Stimulated activated CD4-positive, alpha-beta T cell treated with anti-CD3 and anti-CD28 coated beads, TNF-alpha, amount 100 ng/mL, for 4 hours (primary cell): ENCODE measurements around the gene MAP2K2.
"Not testable (repeated sequence)": the region's sequence is repeated elsewhere in the genome, so short reads cannot be mapped to it uniquely, and the experiment has no call there.

ENCODE experiments used
- DNase-seq, 3 experiments: peaks; one replicate each; pipeline ENCODE4 v3.0.0-alpha.2; 2020; ENCODE audit warnings: low read depth in 3 of 3

MAP2K2 gene

GRCh38 chr19:4123615-4124568 lies at the start of gene MAP2K2:
Gene MAP2K2, minus strand, starts transcription at chr19:4124122. Its CDS starts 247 bp downstream, at chr19:4123875.
- DNase-seq = peak; percentile 91 to 98 (median 94)

GRCh38 chr19:4172861-4173473 lies 49.0 kb upstream of the MAP2K2 start:
- peak in 2 of 3 experiments; percentile 24 to 51 for DNase-seq

DNA sequence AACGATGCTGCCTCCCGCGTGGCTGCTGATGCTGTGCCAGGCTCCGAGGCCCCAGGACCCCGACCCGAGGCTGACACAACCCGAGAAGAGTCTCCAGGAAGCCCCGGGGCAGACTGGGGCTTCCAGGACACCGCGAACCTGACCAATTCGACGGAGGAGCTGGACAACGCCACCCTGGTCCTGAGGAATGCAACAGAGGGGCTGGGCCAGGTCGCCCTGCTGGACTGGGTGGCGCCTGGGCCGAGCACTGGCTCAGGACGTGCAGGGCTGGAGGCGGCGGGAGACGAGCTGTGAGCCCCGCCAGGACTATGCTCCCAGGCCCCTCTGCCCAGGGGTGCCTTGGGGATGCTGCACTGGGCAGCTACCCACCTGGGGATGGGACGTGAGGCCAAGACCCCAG lies 47.8 kb upstream of the MAP2K2 start:
- DNase-seq = no peak

GRCh38 chr19:4164262-4164661 lies 40.3 kb upstream of the MAP2K2 start:
- no peak for DNase-seq

DNA sequence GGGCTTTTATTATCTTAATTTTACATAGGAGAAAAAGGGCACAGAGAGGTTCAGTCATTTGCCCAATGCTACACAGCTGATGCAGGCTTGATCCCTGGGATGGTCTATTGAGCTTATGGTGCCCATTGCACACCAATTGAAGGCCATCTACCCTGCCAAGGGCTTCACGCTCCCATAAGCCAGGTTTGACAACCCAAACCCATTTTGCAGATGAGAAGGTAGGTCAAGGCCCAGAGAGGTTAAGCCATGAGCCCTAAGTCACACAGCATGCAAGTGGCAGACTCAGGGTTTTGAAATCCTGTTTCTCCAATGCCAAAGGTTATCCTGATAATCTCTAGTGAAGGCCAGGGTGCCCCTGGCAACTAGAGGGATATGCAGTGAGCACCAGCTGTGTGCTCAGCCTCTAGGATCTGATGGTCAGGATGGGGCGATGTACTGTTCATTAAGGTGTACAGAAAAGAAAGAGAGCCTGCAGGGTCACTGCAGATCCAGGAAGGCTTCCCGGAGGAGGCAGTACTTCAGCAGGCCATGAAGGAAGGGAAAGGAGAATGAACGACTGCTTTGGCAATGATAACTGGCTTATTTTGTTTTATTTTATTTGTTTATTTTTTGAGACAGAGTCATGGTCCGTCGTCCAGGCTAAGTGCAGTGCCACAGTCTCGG lies 37.6 kb upstream of the MAP2K2 start:
- DNase-seq = no peak

DNA sequence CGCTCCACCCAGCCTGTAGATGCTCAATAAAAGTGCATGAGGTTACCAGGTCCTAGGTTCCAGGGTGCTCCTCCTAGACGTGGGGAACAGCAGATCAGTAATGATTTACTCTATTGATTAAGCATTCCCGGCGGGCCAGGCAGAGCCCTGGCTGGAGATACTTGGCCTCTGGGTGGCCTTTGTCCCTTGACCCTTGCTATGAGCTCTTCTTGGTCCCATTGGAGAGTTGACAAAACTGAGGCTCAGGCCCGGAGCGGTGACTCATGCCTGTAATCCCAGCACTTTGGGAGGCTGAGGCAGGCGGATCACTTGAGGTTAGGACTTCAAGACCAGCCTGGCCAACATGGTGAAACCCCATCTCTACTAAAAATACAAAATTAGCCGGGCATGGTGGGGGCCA lies 34.0 kb upstream of the MAP2K2 start:
- not testable (repeated sequence) for DNase-seq

DNA sequence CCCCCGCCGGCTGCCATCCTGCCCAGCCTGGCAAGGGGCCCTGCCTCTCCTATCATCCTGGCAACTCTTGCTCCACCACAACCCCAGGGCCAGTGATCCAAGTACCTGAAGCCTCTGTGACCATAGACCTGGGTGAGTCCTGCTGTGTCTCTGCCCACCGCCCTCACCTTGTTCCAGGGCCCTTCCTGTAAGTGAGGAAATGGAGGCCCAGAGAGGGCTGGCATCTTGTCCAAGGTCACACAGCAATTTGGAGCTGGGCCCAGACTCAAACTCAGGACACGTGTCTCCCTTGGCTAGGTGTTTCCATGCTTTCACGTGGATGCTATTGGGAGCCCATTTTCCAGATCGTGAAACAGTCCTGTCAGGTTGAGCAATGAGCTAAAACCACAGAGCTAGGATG lies 33.2 kb upstream of the MAP2K2 start:
- no peak for DNase-seq

DNA sequence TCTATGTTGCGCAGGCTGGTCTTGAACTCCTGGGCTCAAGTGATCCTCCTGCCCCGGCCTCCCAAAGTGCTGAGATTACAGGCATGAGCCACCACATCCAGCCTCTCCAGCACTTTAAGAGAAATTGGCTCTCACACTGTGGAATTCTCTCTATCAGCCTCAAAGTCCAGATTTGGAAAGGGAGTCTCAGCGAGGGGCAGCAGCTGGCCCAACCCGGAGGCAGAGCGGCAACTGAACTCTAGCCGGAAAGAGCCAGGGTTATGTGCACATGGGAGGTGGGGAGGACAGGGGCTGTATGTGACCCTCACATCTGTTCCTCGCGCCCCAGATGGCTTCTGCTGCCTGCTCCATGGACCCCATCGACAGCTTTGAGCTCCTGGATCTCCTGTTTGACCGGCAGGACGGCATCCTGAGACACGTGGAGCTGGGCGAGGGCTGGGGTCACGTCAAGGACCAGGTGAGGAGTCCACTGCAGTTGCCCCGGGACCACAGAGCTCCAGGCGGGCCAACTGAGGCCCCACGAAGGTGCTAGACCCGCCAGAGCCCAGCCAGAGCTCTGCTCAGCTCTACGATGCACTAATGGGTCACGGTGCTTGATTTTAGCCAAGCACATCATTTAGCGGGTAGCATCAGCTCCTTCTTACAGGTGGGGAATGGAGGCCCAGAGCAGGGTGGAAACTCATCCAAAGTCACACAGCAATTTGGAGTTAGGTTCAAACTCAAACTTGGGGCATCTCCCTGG lies 30.8 kb upstream of the MAP2K2 start:
- no peak for DNase-seq

- no peak for DNase-seq
These were observed 28.5 kb upstream of the MAP2K2 start for GRCh38 chr19:4152241-4152998.

- DNase-seq = no peak
These were observed 27.7 kb upstream of the MAP2K2 start for GRCh38 chr19:4151623-4152022.

- no peak for DNase-seq
These were observed 25.8 kb upstream of the MAP2K2 start for GRCh38 chr19:4149518-4150288.

DNA sequence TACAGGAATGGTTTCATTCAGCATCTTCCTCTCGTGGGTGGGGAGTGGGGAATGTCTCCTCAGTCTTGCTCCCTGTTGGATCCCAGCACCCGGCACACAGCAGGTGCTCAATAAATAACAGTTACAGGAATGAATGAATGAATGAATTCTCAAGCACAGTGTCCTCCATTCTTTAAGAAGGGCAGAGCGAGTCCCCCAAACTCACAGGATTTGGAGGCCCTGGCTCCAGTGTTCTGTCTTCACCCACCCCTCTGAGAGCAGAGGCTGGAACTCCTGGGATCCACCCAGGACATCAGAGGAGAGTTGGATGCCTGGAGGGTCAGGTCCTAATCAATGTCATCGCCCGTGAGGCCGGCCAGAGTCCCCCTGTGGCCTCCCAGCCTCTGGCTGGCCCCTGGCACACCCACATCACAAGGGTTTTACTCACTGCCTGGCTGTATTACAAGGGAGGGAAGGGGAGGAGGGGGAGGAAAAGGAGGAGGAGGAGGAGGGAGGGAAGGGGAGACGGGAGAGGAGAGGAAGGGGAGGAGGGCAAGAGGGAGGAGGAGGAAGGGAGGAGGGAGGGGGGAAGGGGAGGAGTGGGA lies 20.8 kb upstream of the MAP2K2 start:
- no peak for DNase-seq

- DNase-seq = not testable (repeated sequence)
These were observed 19.0 kb upstream of the MAP2K2 start for GRCh38 chr19:4142916-4143315.

- no peak for DNase-seq
These were observed 16.4 kb upstream of the MAP2K2 start for GRCh38 chr19:4140237-4140711.

- peak; percentile 78 to 87 (median 81) for DNase-seq
These were observed 15.8 kb upstream of the MAP2K2 start for GRCh38 chr19:4139614-4140236.

DNA sequence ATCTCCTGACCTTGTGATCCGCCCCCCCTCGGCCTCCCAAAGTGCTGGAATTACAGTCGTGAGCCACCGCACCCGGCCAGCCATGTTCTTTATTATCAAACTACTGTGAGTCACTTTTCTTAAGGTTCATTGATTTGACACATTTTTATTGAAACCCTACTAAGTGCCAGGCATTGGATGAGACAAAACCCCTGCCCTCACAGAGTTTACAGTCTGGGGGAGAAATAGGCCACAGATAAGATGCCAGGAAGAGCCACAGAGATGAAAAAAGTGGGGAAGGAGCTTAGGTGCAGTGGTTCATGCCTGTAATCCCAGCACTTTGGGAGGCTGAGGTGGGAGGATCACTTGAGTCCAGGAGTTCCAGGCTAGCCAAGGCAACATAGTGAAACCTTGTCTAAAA lies 14.5 kb upstream of the MAP2K2 start:
- no peak for DNase-seq

- no peak for DNase-seq
These were observed 12.8 kb upstream of the MAP2K2 start for GRCh38 chr19:4136680-4137088.

DNA sequence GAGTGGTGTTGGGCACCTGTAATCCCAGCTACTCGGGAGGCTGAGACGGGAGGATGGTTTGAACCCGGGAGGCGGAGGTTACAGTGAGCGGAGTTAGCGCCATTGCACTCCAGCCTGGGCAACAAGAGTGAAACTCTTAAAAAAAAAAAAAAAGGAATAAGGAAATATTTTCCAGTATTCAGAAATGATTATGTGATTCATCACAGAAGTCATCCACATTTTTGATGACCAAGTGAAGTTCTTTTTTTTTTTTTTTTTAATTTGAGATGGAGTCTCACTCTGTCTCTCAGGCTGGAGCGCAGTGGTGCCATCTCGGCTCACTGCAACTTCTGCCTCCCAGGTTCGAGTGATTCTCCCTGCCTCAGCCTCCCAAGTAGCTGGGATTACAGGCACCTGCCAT lies 11.5 kb upstream of the MAP2K2 start:
- not testable (repeated sequence) for DNase-seq

GRCh38 chr19:4134351-4134750 lies 10.4 kb upstream of the MAP2K2 start:
- DNase-seq = no peak
